CD14-positive monocyte (primary cell): ENCODE measurements around the gene SSR1. TPM values are rescaled to one million over a fixed set of nuclear protein-coding genes. Genes with fewer than 3 reads are reported as not detected.
"Not testable (repeated sequence)": the region's sequence is repeated elsewhere in the genome, so short reads cannot be mapped to it uniquely, and the experiment has no call there.

ENCODE experiments used
- DNase-seq, 3 donors: peaks; one replicate each; pipeline ENCODE4 v3.0.0-alpha.2; 2011 to 2022
- H2AFZ ChIP-seq: 2 replicates; pipeline ENCODE4 v1.6.0; 2012; ENCODE audit warnings: mild to moderate bottlenecking, low read depth, low read length, inconsistent platforms; ENCODE audit not compliant: insufficient read depth, poor library complexity, severe bottlenecking
- H3K27ac ChIP-seq, 2 donors: 1 replicate in 1 of 2; 2 replicates in 1 of 2; pipeline ENCODE4 v1.5.1; 2012 to 2013; ENCODE audit warnings: low read length in 2 of 2, control low read depth in 1 of 2, inconsistent platforms in 1 of 2, low read depth in 1 of 2, mild to moderate bottlenecking in 1 of 2
- H3K27me3 ChIP-seq, 2 donors: one replicate each; pipeline versions ENCODE4 v1.6.0 to v1.6.1; 2011 to 2013; ENCODE audit warnings: low read length in 2 of 2; ENCODE audit not compliant: control insufficient read depth in 2 of 2, insufficient read depth in 2 of 2
- H3K36me3 ChIP-seq, 2 donors: replicated peaks in 1 of 2; 1 replicate in 1 of 2; 2 replicates in 1 of 2; pipeline versions ENCODE4 v1.5.1 to v1.6.1; 2012 to 2013; ENCODE audit warnings: low read length in 2 of 2, control low read depth in 1 of 2, inconsistent platforms in 1 of 2, mild to moderate bottlenecking in 1 of 2; ENCODE audit not compliant: insufficient read depth in 2 of 2, control insufficient read depth in 1 of 2
- H3K4me1 ChIP-seq, 2 donors: 1 replicate in 1 of 2; 2 replicates in 1 of 2; pipeline versions ENCODE4 v1.5.1 to v1.6.1; 2012 to 2013; ENCODE audit warnings: low read length in 2 of 2, control low read depth in 1 of 2, inconsistent platforms in 1 of 2, mild to moderate bottlenecking in 1 of 2, moderate library complexity in 1 of 2; ENCODE audit not compliant: insufficient read depth in 2 of 2, control insufficient read depth in 1 of 2
- H3K4me2 ChIP-seq: replicated peaks from 2 replicates; pipeline ENCODE3; 2012; ENCODE audit warnings: low read length, moderate library complexity, mild to moderate bottlenecking; ENCODE audit not compliant: poor library complexity, severe bottlenecking; ENCODE audit errors: extremely low read depth
- H3K4me3 ChIP-seq, 3 experiments: fragments of 200-600 bp in 1 of 3; sonication (generic) in 1 of 3; replicated peaks in 1 of 3; 1 replicate in 2 of 3; 2 replicates in 1 of 3; pipeline ENCODE4 v1.5.1; 2011 to 2013; ENCODE audit warnings: low read length in 3 of 3, mild to moderate bottlenecking in 3 of 3, control low read depth in 2 of 3, low read depth in 2 of 3, inconsistent platforms in 1 of 3, moderate library complexity in 1 of 3
- H3K79me2 ChIP-seq: 2 replicates; pipeline ENCODE4 v1.6.0; 2012; ENCODE audit warnings: mild to moderate bottlenecking, control low read depth, inconsistent platforms, low read length, moderate library complexity; ENCODE audit not compliant: insufficient read depth
- H3K9ac ChIP-seq: 2 replicates; pipeline ENCODE4 v1.6.0; 2017; ENCODE audit warnings: low read length, mild to moderate bottlenecking; ENCODE audit not compliant: insufficient read depth, poor library complexity, severe bottlenecking
- H3K9me3 ChIP-seq, 2 donors: replicated peaks in 1 of 2; 1 replicate in 1 of 2; 2 replicates in 1 of 2; pipeline versions ENCODE4 v1.5.1 to v1.6.1; 2012 to 2013; ENCODE audit warnings: low read length in 2 of 2, control low read depth in 1 of 2; ENCODE audit not compliant: control insufficient read depth in 1 of 2, insufficient read depth in 1 of 2
- H4K20me1 ChIP-seq: 2 replicates; pipeline ENCODE4 v1.6.0; 2012; ENCODE audit warnings: mild to moderate bottlenecking, low read length, control low read depth, moderate library complexity; ENCODE audit not compliant: insufficient read depth
- H3K27ac Mint-ChIP-seq, 7 donors: one replicate each; pipeline ENCODE4 v1.8.0; 2020; ENCODE audit warnings: mild to moderate bottlenecking in 7 of 7, mixed read lengths in 7 of 7, moderate library complexity in 6 of 7, inconsistent platforms in 2 of 7
- H3K27me3 Mint-ChIP-seq, 3 donors: one replicate each; pipeline ENCODE4 v1.8.0; 2021 to 2022; ENCODE audit warnings: low read depth in 3 of 3, mild to moderate bottlenecking in 3 of 3, mixed read lengths in 3 of 3, moderate library complexity in 3 of 3, inconsistent platforms in 1 of 3
- H3K36me3 Mint-ChIP-seq, 2 donors: one replicate each; pipeline ENCODE4 v1.8.0; 2020; ENCODE audit warnings: mixed read lengths in 2 of 2, inconsistent platforms in 1 of 2, mild to moderate bottlenecking in 1 of 2
- H3K4me1 Mint-ChIP-seq: one replicate; pipeline ENCODE4 v1.8.0; 2020; ENCODE audit warnings: mild to moderate bottlenecking, mixed read lengths
- H3K4me3 Mint-ChIP-seq, 2 donors: one replicate each; pipeline ENCODE4 v1.8.0; 2020; ENCODE audit warnings: mild to moderate bottlenecking in 2 of 2, mixed read lengths in 2 of 2, moderate library complexity in 1 of 2
- H3K9me3 Mint-ChIP-seq, 7 donors: one replicate each; pipeline ENCODE4 v1.8.0; 2020 to 2022; ENCODE audit warnings: mixed read lengths in 7 of 7, mild to moderate bottlenecking in 6 of 7, moderate library complexity in 6 of 7, inconsistent platforms in 2 of 7
- WGBS: methylation state at CpG from one replicate; pipeline ENCODE4 v1.1.5; 2013; ENCODE audit warnings: missing lambda C conversion rate; ENCODE audit not compliant: insufficient coverage; 5-methylcytosine and 5-hydroxymethylcytosine counted together
- intact Hi-C, 2 donors: fragments of 100-400 bp; cut with micrococcal nuclease; formaldehyde crosslinking; loops; one replicate each; pipeline versions ENCODE4 v1.15.0 to v1.15.1; 2023
- polyA plus RNA-seq, 3 donors: library from polyadenylated mRNA; depleted of rRNA in 1 of 3; unstranded in 2 of 3; stranded (reverse) in 1 of 3; fragments of 300-500 nt in 2 of 3; fragments of >200 nt in 1 of 3; fragmentation: Illumina TruSeq in 2 of 3; gene quantifications; 1 replicate in 2 of 3; 2 replicates in 1 of 3; pipeline ENCODE4 v1.2.3, GENCODE V29; 2012 to 2021
- TF ChIP-seq, protein P1 (sequence below): fragments of 200-600 bp; IDR thresholded peaks from one replicate; pipeline ENCODE4 v1.8.0; 2022; ENCODE audit warnings: antibody characterized with exemption, mild to moderate bottlenecking

Gene SSR1
- polyA plus RNA-seq, 3 donors, result 59.1 to 302 (median 251) TPM

DNA sequence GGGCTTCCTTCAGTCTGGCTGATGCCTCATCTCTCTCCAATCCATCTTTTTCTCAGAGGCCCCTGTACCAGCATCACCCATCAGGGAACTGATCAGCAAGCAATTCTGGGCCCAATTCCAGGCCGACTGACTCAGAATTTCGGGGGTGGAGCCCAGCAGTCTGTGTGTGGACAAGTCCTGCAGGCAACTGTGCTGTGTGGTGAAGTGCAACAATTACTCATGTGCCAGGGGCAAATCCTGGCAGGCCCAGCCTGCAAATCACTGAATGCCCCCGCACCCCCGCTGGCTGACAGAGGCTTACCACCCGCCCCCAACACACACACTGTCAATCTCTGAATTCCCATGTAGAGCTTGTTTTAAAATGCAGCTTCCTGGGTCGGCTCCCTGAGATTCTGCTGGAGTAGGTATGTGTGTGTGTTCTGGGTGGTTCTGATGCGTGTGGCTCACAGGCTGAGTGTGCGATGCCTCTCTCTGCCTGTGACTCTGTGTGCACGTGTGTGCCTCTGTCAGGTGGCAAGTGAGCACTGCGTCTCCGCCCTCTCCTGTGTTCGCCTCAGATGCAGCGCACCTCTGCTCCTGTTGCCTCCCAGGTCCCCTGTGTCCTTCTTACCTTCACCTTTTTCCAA, 45.4 kb downstream of the SSR1 start:
- no peak overlapping the region for H3K4me3 ChIP-seq
- peaks cover 52 to 60% of the 10 kb centered on the region in 2 donors for H3K4me1 ChIP-seq
- no peak overlapping the region for H3K27ac ChIP-seq
- no peak overlapping the region for H2AFZ ChIP-seq
- H3K36me3 ChIP-seq, result no peaks in the 10 kb centered on the region
- Mint-ChIP-seq H3K27ac (peak overlapping the region in 6 of 7 donors; percentile 29 to 84 (median 56)), H3K27me3 (peaks cover 0 to 4% (median 2%) of the 10 kb centered on the region in 3 donors), H3K4me3 (no peak overlapping the region), H3K9me3 (peaks cover 0 to 10% (median 3%) of the 10 kb centered on the region in 7 donors), H3K36me3 (peaks cover 3 to 14% of the 10 kb centered on the region in 2 donors), H3K4me1 (peaks cover 63% of the 10 kb centered on the region)
- no peaks in the 10 kb centered on the region for H4K20me1 ChIP-seq
- H3K27me3 ChIP-seq, result no peaks in the 10 kb centered on the region
- intact Hi-C loops, result loop anchor here in 1 of 2 donors (10.0 kb wide), 1 partner anchor 117 kb away; the partner anchor contains the start of genes CAGE1 and RIOK1
- TF ChIP-seq, protein P1, sequence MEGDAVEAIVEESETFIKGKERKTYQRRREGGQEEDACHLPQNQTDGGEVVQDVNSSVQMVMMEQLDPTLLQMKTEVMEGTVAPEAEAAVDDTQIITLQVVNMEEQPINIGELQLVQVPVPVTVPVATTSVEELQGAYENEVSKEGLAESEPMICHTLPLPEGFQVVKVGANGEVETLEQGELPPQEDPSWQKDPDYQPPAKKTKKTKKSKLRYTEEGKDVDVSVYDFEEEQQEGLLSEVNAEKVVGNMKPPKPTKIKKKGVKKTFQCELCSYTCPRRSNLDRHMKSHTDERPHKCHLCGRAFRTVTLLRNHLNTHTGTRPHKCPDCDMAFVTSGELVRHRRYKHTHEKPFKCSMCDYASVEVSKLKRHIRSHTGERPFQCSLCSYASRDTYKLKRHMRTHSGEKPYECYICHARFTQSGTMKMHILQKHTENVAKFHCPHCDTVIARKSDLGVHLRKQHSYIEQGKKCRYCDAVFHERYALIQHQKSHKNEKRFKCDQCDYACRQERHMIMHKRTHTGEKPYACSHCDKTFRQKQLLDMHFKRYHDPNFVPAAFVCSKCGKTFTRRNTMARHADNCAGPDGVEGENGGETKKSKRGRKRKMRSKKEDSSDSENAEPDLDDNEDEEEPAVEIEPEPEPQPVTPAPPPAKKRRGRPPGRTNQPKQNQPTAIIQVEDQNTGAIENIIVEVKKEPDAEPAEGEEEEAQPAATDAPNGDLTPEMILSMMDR, result no peak
- no peaks in the 10 kb centered on the region for H3K79me2 ChIP-seq
- WGBS, result 76% methylated on average over 9 of the region's 13 CpGs
- peak; percentile 51 to 69 (median 60) for DNase-seq
- H3K9me3 ChIP-seq, result no peaks in the 10 kb centered on the region
- H3K9ac ChIP-seq, result no peak overlapping the region
- H3K4me2 ChIP-seq, result no peak overlapping the region

DNA sequence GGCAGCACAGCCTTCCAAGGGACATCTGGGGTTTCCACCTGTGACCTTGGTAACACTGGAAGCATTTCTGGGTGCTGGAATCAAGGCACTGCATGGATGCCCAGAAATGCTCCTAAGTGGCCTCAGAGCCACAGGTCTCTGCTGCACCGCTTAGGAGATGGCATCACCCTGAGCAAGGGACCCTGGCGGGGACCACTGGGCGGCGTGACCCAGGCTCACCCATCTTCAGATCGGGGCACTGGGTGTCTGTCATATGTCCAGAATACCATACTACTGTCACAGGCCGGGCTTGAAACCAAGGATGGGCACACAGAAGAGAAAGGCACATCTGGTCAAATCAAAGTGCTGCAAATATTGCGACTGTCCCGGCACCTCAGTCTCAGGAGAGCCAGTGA, 45.9 kb downstream of the SSR1 start:
- intact Hi-C loops, result loop anchor here in 1 of 2 donors (10.0 kb wide), 1 partner anchor 118 kb away; the partner anchor contains the start of genes CAGE1 and RIOK1
- no peaks in the 10 kb centered on the region for H3K36me3 ChIP-seq
- Mint-ChIP-seq H3K27ac (peak overlapping the region in 5 of 7 donors; percentile 11 to 65 (median 48)), H3K27me3 (peaks cover 0 to 6% (median 2%) of the 10 kb centered on the region in 3 donors), H3K4me3 (no peak overlapping the region), H3K9me3 (peaks cover 0 to 10% (median 3%) of the 10 kb centered on the region in 7 donors), H3K36me3 (peaks cover 3 to 14% of the 10 kb centered on the region in 2 donors), H3K4me1 (peaks cover 68% of the 10 kb centered on the region)
- no peak for DNase-seq
- H4K20me1 ChIP-seq, result no peaks in the 10 kb centered on the region
- H3K79me2 ChIP-seq, result no peaks in the 10 kb centered on the region
- WGBS, result 99% methylated on average over 8 of the region's 8 CpGs
- no peak overlapping the region for H3K9ac ChIP-seq
- TF ChIP-seq, protein P1, result no peak
- no peak overlapping the region for H3K27ac ChIP-seq
- H3K4me3 ChIP-seq, result no peak overlapping the region
- no peak overlapping the region for H3K4me2 ChIP-seq
- H3K27me3 ChIP-seq, result no peaks in the 10 kb centered on the region
- H2AFZ ChIP-seq, result no peak overlapping the region
- peaks cover 57 to 65% of the 10 kb centered on the region in 2 donors for H3K4me1 ChIP-seq
- no peaks in the 10 kb centered on the region for H3K9me3 ChIP-seq

DNA sequence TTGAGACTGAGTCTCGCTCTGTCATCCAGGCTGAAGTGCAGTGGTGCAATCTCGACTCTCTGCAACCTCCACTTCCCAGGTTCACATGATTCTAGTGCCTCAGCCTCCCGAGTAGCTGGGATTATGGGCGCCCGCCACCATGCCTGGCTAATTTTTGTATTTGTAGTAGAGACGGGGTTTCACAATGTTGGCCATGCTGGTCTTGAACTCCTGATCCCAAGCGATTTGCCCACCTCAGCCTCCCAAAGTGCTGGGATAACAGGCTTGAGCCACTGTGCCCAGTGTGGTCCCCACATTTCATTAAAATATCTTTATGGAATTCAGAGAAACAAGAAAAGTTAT, 47.6 kb downstream of the SSR1 start:
- intact Hi-C loops, result loop anchor here in 1 of 2 donors (10.0 kb wide), 1 partner anchor 119 kb away; the partner anchor contains the start of genes CAGE1 and RIOK1
- not testable (repeated sequence) for H3K9ac ChIP-seq, H3K27me3 ChIP-seq, H3K4me2 ChIP-seq, H3K4me3 Mint-ChIP-seq, H3K36me3 ChIP-seq, H2AFZ ChIP-seq, H3K9me3 ChIP-seq, H3K27ac ChIP-seq, H3K27me3 Mint-ChIP-seq, H3K4me3 ChIP-seq, DNase-seq, H3K79me2 ChIP-seq, H4K20me1 ChIP-seq
- peaks cover 64 to 73% of the 10 kb centered on the region in 2 donors for H3K4me1 ChIP-seq
- peaks cover 0 to 10% (median 3%) of the 10 kb centered on the region in 7 donors for H3K9me3 Mint-ChIP-seq
- H3K4me1 Mint-ChIP-seq, result peaks cover 74% of the 10 kb centered on the region
- peak overlapping the region in 2 of 7 donors; percentile 41 to 69 for H3K27ac Mint-ChIP-seq
- H3K36me3 Mint-ChIP-seq, result peaks cover 3 to 14% of the 10 kb centered on the region in 2 donors
- WGBS, result no CpG with 5 or more reads among the region's 7 CpGs
